Measurements from ENCODE around the gene TRERF1.

- TF ChIP-seq POLR2A (IDR thresholded peaks at IDR 0.05) (no peak), CTCF (IDR thresholded peaks at IDR 0.05) (no peak), POLR2AphosphoS5 (IDR thresholded peaks at IDR 0.05) (no peak)
Observed at GRCh38 chr6:42320762-42321161, 131.0 kb downstream of the TRERF1 start.

All from prostate gland (tissue), 2 donors.